ENCODE results near the gene IL12RB1. TPM values are rescaled to one million over a fixed set of nuclear protein-coding genes. Genes with fewer than 3 reads are reported as not detected.

Gene IL12RB1
- total and polyA plus RNA-seq, 10 of the 15 experiments (the other 5 are each of a cell fraction or from before 2014, with no cell fraction given) = 2.8 to 29.9 (median 17.6) TPM

GRCh38 chr19:18107235-18107634, 20.5 kb upstream of the IL12RB1 start:
- CTCF ChIA-PET = interaction anchor here (0.8 to 1.2 kb wide), 2 partner anchors 9 to 45 kb away, joined by 3 read pairs; partner anchors contain the start of gene PIK3R2
- no peak for TF ChIP-seq TCF3 (IDR thresholded peaks at IDR 0.05; ENCODE audit: borderline replicate concordance, insufficient read depth, low read depth, low read length)
- TF ChIP-seq SMAD1 (IDR thresholded peaks at IDR 0.05; ENCODE audit: low read depth, partially characterized antibody) = no peak
- no peak for TF ChIP-seq E2F4 (IDR thresholded peaks at IDR 0.05; ENCODE audit: low read depth, low read length)
- TF ChIP-seq ZNF24 (IDR thresholded peaks at IDR 0.05) = no peak
- TF ChIP-seq IRF5 (IDR thresholded peaks at IDR 0.05; ENCODE audit: borderline replicate concordance) = no peak
- TF ChIP-seq MTA3 (IDR thresholded peaks at IDR 0.05; ENCODE audit: borderline replicate concordance, low read length) = no peak
- no peak for TF ChIP-seq PRDM15 (CRISPR knock-in tag; IDR thresholded peaks at IDR 0.05)
- no peak for TF ChIP-seq SIX5 (IDR thresholded peaks at IDR 0.05; ENCODE audit: low read depth, low read length, severe bottlenecking)
- no peak for TF ChIP-seq ZBTB33 (IDR thresholded peaks at IDR 0.05)
- no peak for TF ChIP-seq NBN (IDR thresholded peaks at IDR 0.05)
- TF ChIP-seq TCF7 (IDR thresholded peaks at IDR 0.05; ENCODE audit: borderline replicate concordance) = no peak
- no peak for TF ChIP-seq NFYA (IDR thresholded peaks at IDR 0.05; ENCODE audit: borderline replicate concordance, low read depth, low read length)
- no peak for TF ChIP-seq BMI1 (IDR thresholded peaks at IDR 0.05; ENCODE audit: borderline replicate concordance)
- no peak for TF ChIP-seq NRF1 (conservative IDR thresholded peaks at IDR 0.05; ENCODE audit: low read depth, low read length)
- TF ChIP-seq MXI1 (IDR thresholded peaks at IDR 0.05; ENCODE audit: low read depth, low read length) = no peak
- TF ChIP-seq POU2F2 (IDR thresholded peaks at IDR 0.05; ENCODE audit: borderline replicate concordance, low read depth, low read length) = no peak
- no peak for TF ChIP-seq NR2F1 (conservative IDR thresholded peaks at IDR 0.05)

More at GRCh38 chr19:18107235-18107634, 20.5 kb upstream of the IL12RB1 start:
- peaks cover 5% of the 10 kb centered on the region for H3K79me2 ChIP-seq (ENCODE audit: control insufficient read depth, insufficient read depth, low read length)
- FAIRE-seq (no peak), DNase-seq (ENCODE audit: low read depth, low spot score) (no peak), ATAC-seq (no peak)
- in situ Hi-C loops (cut with MboI) = no loop called here
- peaks cover 2 to 4% of the 10 kb centered on the region in 2 experiments; a peak in 3 of 4 replicates for H3K36me3 ChIP-seq (ENCODE audit: control insufficient read depth in 2 of 2, insufficient read depth in 2 of 2, low read length in 1 of 2)
- peaks cover 52% of the 10 kb centered on the region for H3K4me1 ChIP-seq (ENCODE audit: control insufficient read depth, insufficient read depth, low read length)
- ChIA-PET POLR2A (interaction anchor here (0.6 kb wide), 1 partner anchor 43 kb away, joined by 4 read pairs; no protein-coding TSS in a partner anchor), SMC1A (ENCODE audit: uncharacterized antibody, unreplicated experiment) (no interaction called here), RAD21 (ENCODE audit: unreplicated experiment) (interaction anchor here (2.1 kb wide), 1 partner anchor 20 kb away, joined by 7 read pairs; the partner anchor contains the start of gene IL12RB1)
- H3K9ac ChIP-seq (ENCODE audit: control insufficient read depth, insufficient read depth, low read length) = no peak overlapping the region
- intact Hi-C loops (cut with micrococcal nuclease; ENCODE audit: unreplicated experiment) = no loop called here
- H2AFZ ChIP-seq (ENCODE audit: control insufficient read depth, low read depth, low read length) = no peak overlapping the region
- H3K4me2 ChIP-seq (ENCODE audit: control insufficient read depth, insufficient read depth) = no peak overlapping the region
- no peaks in the 10 kb centered on the region for H4K20me1 ChIP-seq (ENCODE audit: control insufficient read depth, insufficient read depth)
- H3K27ac ChIP-seq (ENCODE audit: control insufficient read depth, insufficient read depth) = no peak overlapping the region
- BruUV-seq (replicated peaks) = no TSS peak
- H3K4me3 ChIP-seq = no peak overlapping the region
- no peaks in the 10 kb centered on the region for H3K9me3 ChIP-seq (replicated peaks; ENCODE audit: control insufficient read depth, insufficient read depth, low read length)
- H3K27me3 ChIP-seq (replicated peaks in 1 of 2; ENCODE audit: control insufficient read depth in 2 of 2, insufficient read depth in 2 of 2, low read length in 1 of 2) = no peaks in the 10 kb centered on the region
- WGBS (ENCODE audit: insufficient coverage, insufficient replicate concordance, low lambda C conversion rate, missing lambda C conversion rate) = 77% methylated on average over 9 of the region's 9 CpGs

All from GM12878 (cell line).